NCI-H2029 treated with DMSO at 0.1 percent for 48 hours (cell line): ENCODE measurements around the gene RAPGEF5.
"Not testable (repeated sequence)": the region's sequence is repeated elsewhere in the genome, so short reads cannot be mapped to it uniquely, and the experiment has no call there.

ENCODE experiments used
- DNase-seq: peaks from one replicate; lab custom pipeline; 2025; lab: John Stamatoyannopoulos, UW

The RAPGEF5 gene

DNA sequence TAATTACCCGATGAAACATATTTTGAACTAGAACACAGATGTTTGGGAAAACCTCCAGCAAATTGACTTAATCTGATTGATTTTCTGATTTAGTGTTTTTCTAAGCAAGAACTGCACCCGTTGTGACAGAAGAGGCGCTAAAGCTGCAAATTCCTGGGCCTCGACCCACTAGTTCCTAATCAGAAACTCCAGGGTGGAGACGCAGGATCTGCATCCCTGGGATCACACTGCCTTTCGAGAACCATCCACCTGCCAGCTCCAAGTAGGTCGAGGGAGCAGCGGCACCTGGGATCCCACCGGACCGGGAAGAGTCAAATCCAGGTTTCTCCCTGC, 274.4 kb downstream of the RAPGEF5 start:
- DNase-seq = no peak

- DNase-seq = not testable (repeated sequence)
Observed at GRCh38 chr7:22080219-22080618, 276.7 kb downstream of the RAPGEF5 start.

DNA sequence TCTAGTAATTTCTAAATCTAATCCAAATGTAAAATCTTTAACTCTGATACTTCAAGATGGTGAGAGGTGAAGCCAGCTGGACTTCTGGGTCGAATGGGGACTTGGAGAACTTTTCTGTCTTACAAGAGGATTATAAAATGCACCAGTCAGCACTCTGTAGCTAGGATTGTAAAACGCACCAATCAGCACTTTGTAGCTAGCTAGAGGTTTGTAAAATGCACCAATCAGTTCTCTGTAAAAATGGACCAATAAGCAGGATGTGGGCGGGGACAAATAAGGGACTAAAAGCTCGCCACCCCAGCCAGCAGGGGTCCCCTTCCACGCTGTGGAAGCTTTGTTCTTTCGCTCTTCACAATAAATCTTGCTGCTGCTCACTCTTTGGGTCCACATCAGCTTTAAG, 278.1 kb downstream of the RAPGEF5 start:
- not testable (repeated sequence) for DNase-seq

DNA sequence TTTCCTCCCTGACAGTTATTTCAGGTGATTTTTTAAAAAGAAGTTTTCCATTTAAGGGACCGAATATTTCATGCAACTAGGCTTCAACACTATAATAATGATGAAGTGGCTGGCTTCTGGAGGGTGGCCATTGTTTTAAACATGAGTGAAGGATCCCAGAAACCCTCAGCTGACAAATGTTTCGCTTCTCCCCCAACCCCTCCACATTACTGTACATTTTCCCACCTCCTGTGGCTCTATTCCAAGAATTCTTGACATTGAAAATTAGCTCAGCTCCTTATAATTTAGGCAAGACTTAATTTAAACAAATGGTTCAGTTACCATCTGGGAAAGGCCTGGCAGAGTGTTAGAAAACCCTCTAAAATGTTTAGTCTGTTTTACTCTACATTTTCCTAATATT, 281.4 kb downstream of the RAPGEF5 start:
- DNase-seq = no peak

DNA sequence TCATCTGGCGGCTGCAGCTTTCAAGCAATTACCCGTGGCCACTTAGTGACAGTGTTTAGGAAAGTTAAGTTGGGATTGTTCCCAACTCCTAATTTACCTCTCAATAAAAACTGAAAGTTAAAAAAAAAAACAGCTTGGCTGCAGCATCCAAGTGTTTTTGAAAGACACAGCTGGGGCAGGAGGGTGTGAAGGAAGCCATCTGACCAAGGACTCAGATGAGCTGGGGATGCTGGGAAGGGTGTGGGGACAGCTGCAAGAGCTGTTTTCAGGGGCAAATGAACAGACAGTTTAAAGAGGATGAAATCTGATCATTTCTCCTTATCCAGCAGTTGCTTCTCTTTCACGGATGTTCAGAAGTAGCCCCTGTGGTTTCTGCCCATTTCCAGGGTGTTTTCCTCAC, 282.1 kb downstream of the RAPGEF5 start:
- no peak for DNase-seq
